WTC11 (cell line): Measurements from ENCODE around the gene PRKAG2. TPM values are rescaled to one million over a fixed set of nuclear protein-coding genes. Genes with fewer than 3 reads are reported as not detected.

ENCODE experiments used
- ATAC-seq: fragments of 200-7000 bp; cut with Tn5 transposase; 2 replicates; pipeline ENCODE4 v1.10.0; 2021; ENCODE audit warnings: mild to moderate bottlenecking, moderate library complexity
- CTCF ChIA-PET: fragments of 300-600 bp; sonication (Branson Sonifier 250); formaldehyde crosslinking; loops from one replicate; lab custom pipeline; 2021; ENCODE audit warnings: antibody characterized with exemption; lab: Charles Lee
- POLR2A ChIA-PET: fragments of 350-600 bp; sonication (Branson Sonifier 250); formaldehyde crosslinking; loops from one replicate; lab custom pipeline; 2021; ENCODE audit warnings: antibody characterized with exemption; lab: Charles Lee
- DNase-seq: peaks from one replicate; pipeline ENCODE4 v3.0.0; 2021; ENCODE audit warnings: low spot score
- H3K27ac Mint-ChIP-seq: 2 replicates; pipeline ENCODE4 v1.8.0; 2021; ENCODE audit warnings: mixed read lengths
- H3K27me3 Mint-ChIP-seq: 2 replicates; pipeline ENCODE4 v1.8.0; 2021; ENCODE audit warnings: low read depth, mild to moderate bottlenecking, moderate library complexity, mixed read lengths
- H3K36me3 Mint-ChIP-seq: 2 replicates; pipeline ENCODE4 v1.8.0; 2021; ENCODE audit warnings: mixed read lengths
- H3K4me1 Mint-ChIP-seq: 2 replicates; pipeline ENCODE4 v1.8.0; 2022; ENCODE audit warnings: mixed read lengths
- H3K4me3 Mint-ChIP-seq: 2 replicates; pipeline ENCODE4 v1.8.0; 2021; ENCODE audit warnings: mild to moderate bottlenecking, moderate library complexity, mixed read lengths
- H3K9me3 Mint-ChIP-seq: 2 replicates; pipeline ENCODE4 v1.8.0; 2021; ENCODE audit warnings: mixed read lengths
- ESRRA ChIP-seq: sonication (generic); formaldehyde crosslinking; IDR thresholded peaks from 2 replicates; pipeline ENCODE4 v1.8.1; 2022; ENCODE audit warnings: mild to moderate bottlenecking, missing genetic modification reagents, borderline replicate concordance
- HMGA2 ChIP-seq: fragments of 250-450 bp; sonication (Bioruptor Pico); IDR thresholded peaks from 2 replicates; pipeline ENCODE4 v1.4.0; 2021; ENCODE audit warnings: mild to moderate bottlenecking, moderate library complexity
- IRF2 ChIP-seq: sonication (generic); formaldehyde crosslinking; IDR thresholded peaks from 2 replicates; pipeline ENCODE4 v1.8.0; 2022; ENCODE audit warnings: low read depth, missing genetic modification reagents, borderline replicate concordance
- TCF7 ChIP-seq: sonication (generic); formaldehyde crosslinking; IDR thresholded peaks from 2 replicates; pipeline ENCODE4 v1.8.0; 2022; ENCODE audit warnings: mild to moderate bottlenecking, low read depth, missing genetic modification reagents, moderate library complexity
- ZNF317 ChIP-seq: sonication (generic); formaldehyde crosslinking; IDR thresholded peaks from 2 replicates; pipeline ENCODE4 v1.8.1; 2023; ENCODE audit warnings: low read depth, mild to moderate bottlenecking, moderate library complexity, missing genetic modification reagents, borderline replicate concordance
- ZNF396 ChIP-seq: fragments of 250-450 bp; sonication (Bioruptor Pico); IDR thresholded peaks from 2 replicates; pipeline ENCODE4 v1.8.0; 2021; ENCODE audit warnings: mild to moderate bottlenecking, moderate library complexity, borderline replicate concordance
- total RNA-seq: library from RNA; stranded (reverse); gene quantifications from 3 replicates; pipeline ENCODE4 v1.2.3, GENCODE V29; 2021
- TF ChIP-seq, protein P1 (sequence below): sonication (generic); formaldehyde crosslinking; IDR thresholded peaks from 2 replicates; pipeline ENCODE4 v1.8.1; 2022; ENCODE audit warnings: low read depth, missing genetic modification reagents, borderline replicate concordance
- TF ChIP-seq, protein P2 (sequence below): sonication (generic); formaldehyde crosslinking; IDR thresholded peaks from 2 replicates; pipeline ENCODE4 v1.8.1; 2023; ENCODE audit warnings: mild to moderate bottlenecking, missing genetic modification reagents, moderate library complexity
- TF ChIP-seq, protein P3 (sequence below): fragments of 250-450 bp; sonication (Bioruptor Pico); IDR thresholded peaks from 2 replicates; pipeline ENCODE4 v1.9.0; 2021; ENCODE audit warnings: mild to moderate bottlenecking
- TF ChIP-seq, protein P4 (sequence below): sonication (generic); formaldehyde crosslinking; IDR thresholded peaks from 2 replicates; pipeline ENCODE4 v1.8.1; 2022; ENCODE audit warnings: mild to moderate bottlenecking, missing genetic modification reagents, moderate library complexity, borderline replicate concordance
- TF ChIP-seq, protein P5 (sequence below): sonication (generic); formaldehyde crosslinking; IDR thresholded peaks from 2 replicates; pipeline ENCODE4 v1.8.0; 2022; ENCODE audit warnings: missing genetic modification reagents
- TF ChIP-seq, protein P6 (sequence below): sonication (generic); formaldehyde crosslinking; IDR thresholded peaks from 2 replicates; pipeline ENCODE4 v1.8.1; 2022; ENCODE audit warnings: missing genetic modification reagents, borderline replicate concordance

Gene PRKAG2
- total RNA-seq, 1 experiment from 2014 or later, result 20.3 TPM

DNA sequence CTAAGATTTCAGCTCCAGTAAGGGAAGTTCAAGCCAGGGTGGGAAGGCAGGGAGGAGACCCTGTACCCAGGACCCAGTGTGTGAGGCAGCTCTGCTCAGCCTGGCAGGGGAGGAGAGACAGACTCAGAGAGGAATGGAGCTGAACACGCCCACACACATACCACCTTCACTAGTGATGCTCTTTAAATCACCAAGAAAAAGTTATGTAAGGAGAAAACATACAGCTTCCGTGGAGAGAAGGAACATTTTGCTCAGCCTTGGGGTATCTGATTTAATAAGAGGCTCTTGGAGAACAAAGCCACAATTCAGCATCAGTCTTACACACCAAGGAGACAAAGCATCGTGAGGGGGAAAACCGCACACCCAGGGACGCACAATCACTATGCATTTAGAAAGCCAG lies 62.9 kb downstream of the PRKAG2 start (continued):
- no peak for TF ChIP-seq ESRRA

DNA sequence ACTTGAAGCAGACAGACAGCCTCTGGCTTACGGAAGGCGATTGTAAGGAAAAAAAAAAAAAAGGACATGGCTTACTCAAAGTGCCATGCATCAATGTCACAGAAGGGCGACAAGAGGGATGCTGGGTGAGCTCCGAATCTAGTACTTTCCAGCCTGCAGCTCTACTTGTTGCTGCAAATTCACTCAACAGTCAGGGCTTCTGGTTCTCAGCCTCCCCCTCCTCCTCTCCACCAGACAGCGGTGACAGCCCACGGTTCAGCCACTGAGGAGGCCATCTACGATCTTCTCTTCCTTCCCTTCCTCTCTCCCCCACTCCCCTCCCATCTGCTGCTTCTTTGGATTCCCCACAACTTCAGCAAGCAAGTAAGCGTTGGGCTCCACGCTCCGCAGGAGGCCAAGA lies 63.5 kb downstream of the PRKAG2 start:
- peaks cover 28% of the 10 kb centered on the region for H3K4me1 Mint-ChIP-seq
- H3K9me3 Mint-ChIP-seq, result no peaks in the 10 kb centered on the region
- no peak overlapping the region for H3K4me3 Mint-ChIP-seq
- peaks cover 30% of the 10 kb centered on the region for H3K27me3 Mint-ChIP-seq
- DNase-seq (no peak), ATAC-seq (no peak)
- CTCF ChIA-PET, result interaction anchor here (1.3 to 2.8 kb wide), 2 partner anchors 30 to 46 kb away, joined by 3 to 25 read pairs; no protein-coding TSS in a partner anchor
- no peak overlapping the region for H3K27ac Mint-ChIP-seq
- TF ChIP-seq ZNF317 (CRISPR knock-in tag) (no peak), TCF7 (CRISPR knock-in tag) (no peak), ZNF396 (CRISPR knock-in tag) (no peak), ESRRA (no peak), HMGA2 (CRISPR knock-in tag) (no peak), IRF2 (CRISPR knock-in tag) (no peak)
- TF ChIP-seq, protein P1, sequence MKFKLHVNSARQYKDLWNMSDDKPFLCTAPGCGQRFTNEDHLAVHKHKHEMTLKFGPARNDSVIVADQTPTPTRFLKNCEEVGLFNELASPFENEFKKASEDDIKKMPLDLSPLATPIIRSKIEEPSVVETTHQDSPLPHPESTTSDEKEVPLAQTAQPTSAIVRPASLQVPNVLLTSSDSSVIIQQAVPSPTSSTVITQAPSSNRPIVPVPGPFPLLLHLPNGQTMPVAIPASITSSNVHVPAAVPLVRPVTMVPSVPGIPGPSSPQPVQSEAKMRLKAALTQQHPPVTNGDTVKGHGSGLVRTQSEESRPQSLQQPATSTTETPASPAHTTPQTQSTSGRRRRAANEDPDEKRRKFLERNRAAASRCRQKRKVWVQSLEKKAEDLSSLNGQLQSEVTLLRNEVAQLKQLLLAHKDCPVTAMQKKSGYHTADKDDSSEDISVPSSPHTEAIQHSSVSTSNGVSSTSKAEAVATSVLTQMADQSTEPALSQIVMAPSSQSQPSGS (CRISPR knock-in tag), result no peak
- TF ChIP-seq, protein P2, sequence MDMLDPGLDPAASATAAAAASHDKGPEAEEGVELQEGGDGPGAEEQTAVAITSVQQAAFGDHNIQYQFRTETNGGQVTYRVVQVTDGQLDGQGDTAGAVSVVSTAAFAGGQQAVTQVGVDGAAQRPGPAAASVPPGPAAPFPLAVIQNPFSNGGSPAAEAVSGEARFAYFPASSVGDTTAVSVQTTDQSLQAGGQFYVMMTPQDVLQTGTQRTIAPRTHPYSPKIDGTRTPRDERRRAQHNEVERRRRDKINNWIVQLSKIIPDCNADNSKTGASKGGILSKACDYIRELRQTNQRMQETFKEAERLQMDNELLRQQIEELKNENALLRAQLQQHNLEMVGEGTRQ (CRISPR knock-in tag), result no peak
- TF ChIP-seq, protein P3, sequence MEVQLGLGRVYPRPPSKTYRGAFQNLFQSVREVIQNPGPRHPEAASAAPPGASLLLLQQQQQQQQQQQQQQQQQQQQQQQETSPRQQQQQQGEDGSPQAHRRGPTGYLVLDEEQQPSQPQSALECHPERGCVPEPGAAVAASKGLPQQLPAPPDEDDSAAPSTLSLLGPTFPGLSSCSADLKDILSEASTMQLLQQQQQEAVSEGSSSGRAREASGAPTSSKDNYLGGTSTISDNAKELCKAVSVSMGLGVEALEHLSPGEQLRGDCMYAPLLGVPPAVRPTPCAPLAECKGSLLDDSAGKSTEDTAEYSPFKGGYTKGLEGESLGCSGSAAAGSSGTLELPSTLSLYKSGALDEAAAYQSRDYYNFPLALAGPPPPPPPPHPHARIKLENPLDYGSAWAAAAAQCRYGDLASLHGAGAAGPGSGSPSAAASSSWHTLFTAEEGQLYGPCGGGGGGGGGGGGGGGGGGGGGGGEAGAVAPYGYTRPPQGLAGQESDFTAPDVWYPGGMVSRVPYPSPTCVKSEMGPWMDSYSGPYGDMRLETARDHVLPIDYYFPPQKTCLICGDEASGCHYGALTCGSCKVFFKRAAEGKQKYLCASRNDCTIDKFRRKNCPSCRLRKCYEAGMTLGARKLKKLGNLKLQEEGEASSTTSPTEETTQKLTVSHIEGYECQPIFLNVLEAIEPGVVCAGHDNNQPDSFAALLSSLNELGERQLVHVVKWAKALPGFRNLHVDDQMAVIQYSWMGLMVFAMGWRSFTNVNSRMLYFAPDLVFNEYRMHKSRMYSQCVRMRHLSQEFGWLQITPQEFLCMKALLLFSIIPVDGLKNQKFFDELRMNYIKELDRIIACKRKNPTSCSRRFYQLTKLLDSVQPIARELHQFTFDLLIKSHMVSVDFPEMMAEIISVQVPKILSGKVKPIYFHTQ, result no peak
- TF ChIP-seq, protein P4, sequence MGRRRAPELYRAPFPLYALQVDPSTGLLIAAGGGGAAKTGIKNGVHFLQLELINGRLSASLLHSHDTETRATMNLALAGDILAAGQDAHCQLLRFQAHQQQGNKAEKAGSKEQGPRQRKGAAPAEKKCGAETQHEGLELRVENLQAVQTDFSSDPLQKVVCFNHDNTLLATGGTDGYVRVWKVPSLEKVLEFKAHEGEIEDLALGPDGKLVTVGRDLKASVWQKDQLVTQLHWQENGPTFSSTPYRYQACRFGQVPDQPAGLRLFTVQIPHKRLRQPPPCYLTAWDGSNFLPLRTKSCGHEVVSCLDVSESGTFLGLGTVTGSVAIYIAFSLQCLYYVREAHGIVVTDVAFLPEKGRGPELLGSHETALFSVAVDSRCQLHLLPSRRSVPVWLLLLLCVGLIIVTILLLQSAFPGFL (CRISPR knock-in tag), result no peak
- TF ChIP-seq, protein P5, sequence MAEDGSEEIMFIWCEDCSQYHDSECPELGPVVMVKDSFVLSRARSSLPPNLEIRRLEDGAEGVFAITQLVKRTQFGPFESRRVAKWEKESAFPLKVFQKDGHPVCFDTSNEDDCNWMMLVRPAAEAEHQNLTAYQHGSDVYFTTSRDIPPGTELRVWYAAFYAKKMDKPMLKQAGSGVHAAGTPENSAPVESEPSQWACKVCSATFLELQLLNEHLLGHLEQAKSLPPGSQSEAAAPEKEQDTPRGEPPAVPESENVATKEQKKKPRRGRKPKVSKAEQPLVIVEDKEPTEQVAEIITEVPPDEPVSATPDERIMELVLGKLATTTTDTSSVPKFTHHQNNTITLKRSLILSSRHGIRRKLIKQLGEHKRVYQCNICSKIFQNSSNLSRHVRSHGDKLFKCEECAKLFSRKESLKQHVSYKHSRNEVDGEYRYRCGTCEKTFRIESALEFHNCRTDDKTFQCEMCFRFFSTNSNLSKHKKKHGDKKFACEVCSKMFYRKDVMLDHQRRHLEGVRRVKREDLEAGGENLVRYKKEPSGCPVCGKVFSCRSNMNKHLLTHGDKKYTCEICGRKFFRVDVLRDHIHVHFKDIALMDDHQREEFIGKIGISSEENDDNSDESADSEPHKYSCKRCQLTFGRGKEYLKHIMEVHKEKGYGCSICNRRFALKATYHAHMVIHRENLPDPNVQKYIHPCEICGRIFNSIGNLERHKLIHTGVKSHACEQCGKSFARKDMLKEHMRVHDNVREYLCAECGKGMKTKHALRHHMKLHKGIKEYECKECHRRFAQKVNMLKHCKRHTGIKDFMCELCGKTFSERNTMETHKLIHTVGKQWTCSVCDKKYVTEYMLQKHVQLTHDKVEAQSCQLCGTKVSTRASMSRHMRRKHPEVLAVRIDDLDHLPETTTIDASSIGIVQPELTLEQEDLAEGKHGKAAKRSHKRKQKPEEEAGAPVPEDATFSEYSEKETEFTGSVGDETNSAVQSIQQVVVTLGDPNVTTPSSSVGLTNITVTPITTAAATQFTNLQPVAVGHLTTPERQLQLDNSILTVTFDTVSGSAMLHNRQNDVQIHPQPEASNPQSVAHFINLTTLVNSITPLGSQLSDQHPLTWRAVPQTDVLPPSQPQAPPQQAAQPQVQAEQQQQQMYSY (CRISPR knock-in tag), result no peak
- TF ChIP-seq, protein P6, sequence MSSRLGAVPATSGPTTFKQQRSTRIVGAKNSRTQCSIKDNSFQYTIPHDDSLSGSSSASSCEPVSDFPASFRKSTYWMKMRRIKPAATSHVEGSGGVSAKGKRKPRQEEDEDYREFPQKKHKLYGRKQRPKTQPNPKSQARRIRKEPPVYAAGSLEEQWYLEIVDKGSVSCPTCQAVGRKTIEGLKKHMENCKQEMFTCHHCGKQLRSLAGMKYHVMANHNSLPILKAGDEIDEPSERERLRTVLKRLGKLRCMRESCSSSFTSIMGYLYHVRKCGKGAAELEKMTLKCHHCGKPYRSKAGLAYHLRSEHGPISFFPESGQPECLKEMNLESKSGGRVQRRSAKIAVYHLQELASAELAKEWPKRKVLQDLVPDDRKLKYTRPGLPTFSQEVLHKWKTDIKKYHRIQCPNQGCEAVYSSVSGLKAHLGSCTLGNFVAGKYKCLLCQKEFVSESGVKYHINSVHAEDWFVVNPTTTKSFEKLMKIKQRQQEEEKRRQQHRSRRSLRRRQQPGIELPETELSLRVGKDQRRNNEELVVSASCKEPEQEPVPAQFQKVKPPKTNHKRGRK (CRISPR knock-in tag), result no peak
- H3K36me3 Mint-ChIP-seq, result no peaks in the 10 kb centered on the region
- POLR2A ChIA-PET, result interaction anchor here (0.6 kb wide), 1 partner anchor 54 kb away, joined by 3 read pairs; no protein-coding TSS in a partner anchor
